ENCODE measurements around the gene CHST4.
"Not testable (repeated sequence)": the region's sequence is repeated elsewhere in the genome, so short reads cannot be mapped to it uniquely, and the experiment has no call there.

The CHST4 gene
- total RNA-seq: 0 reads per million in 2 donors

DNA sequence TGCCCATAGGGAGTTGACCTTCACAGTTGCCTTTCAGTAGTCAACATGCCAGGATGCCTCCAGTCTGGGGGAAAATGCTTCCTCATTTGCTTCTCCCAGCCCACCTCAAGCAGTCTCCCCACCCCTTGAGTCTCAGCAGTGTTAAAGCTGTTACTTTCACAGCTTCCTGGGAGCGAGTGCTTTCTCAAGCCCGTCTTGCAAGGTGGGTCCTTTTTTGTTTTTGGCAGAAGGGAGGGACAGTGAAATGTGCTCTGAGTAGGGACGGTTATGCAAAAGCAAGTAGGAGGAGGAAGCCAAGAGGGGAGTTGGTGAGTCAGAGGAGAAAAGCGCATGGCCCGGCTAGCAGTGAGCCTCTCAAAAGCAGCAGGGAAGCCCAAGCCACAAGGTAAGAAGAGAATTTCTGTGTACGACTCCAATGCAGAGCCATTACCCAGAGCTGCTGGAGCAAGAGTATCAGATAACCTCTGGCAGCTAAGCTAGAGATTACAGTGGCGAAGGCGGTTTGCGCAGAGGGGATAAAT lies at the start of gene CHST4:
TSS of gene CHST4 (plus strand) at position 316 of the 521 bp plus-strand sequence. CDS start 10,252 bp downstream, outside the sequence.
- DNase-seq: no peak

DNA sequence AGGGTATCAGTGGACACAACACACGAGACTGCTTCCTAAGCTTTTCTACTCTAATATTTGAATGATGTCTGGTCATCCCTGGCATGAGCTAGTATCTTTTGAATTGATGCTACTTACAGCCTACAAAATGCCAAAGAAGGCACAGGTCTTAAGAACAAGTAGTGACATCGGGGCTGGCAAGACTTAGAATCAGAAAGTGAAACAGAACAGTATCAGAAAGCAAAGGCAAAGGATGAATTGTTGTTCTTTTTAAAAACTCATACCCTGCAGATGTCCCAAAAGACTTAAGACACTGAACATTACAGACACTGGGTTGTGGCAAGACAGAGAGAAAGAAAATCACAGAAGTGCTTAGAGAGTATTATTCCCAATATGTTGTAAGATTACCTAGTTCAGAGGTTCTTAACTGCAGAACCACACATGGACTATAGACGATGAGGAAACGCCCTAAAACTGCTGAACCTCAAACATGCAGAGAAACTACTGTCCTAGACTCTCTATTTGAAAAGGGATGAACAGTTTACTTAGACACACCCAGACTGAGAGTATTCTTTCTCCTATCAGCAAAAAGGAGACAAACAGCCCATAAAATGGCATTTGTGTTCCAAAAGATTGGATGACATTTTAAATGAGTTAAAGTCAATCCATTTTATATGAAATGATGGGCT lies 49.6 kb upstream of the CHST4 start:
- DNase-seq: no peak

DNA sequence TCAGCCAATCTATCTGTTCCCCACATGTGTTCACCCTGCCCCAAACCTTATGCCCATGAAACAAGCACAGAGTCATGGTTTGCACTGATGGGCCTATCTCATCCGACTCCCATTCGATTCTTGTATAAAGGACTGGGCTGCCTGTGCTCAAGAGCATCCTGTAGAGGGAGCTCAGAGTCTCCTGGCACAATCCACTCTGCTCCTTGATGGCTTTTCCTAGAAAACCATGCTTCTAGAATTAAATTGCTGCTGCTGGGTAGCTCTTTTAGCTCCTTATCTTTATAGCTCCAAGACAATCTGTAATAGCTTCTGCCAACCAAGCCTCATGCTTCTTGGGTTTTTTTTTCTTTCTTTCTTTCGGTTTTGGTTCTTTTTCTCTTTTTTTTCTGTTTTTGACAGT lies 46.8 kb upstream of the CHST4 start:
- no peak for DNase-seq

DNA sequence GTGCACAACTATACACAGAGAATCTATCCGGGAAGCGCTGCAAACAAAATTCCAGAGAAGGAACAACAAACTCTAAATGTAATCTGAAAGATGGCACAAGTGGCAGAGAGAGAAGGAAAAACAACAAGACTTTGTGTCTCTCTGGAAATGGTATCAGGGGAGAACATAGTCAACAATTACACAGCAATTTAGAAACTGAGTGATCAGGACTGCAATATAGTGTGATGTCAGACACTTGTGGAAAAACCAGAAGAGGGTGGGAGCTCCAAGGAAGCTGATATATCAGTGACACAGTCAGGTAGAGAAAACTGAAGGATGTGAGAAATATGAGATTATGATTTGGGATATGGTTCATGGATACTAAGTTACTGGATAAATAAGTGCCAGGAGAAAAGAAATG lies 45.3 kb upstream of the CHST4 start:
- DNase-seq: no peak

DNA sequence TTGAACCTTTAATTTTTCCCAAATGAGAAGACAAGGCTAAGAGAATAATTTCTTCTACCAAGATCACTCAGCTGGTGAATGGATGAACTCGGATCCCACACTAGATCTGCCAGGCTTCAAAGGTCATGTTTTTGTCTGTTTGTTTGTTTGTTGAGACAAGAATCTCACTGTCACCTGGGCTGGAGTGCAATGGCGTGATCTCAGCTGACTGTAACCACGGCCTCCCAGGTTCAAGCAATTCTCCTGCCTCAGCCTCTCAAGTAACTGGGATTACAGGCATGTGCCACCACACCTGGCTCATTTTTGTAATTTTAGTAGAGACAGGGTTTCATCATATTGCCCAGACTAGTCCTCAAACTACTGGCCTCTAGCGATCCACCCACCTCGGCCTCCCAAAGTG lies 43.7 kb upstream of the CHST4 start:
- DNase-seq: no peak

DNA sequence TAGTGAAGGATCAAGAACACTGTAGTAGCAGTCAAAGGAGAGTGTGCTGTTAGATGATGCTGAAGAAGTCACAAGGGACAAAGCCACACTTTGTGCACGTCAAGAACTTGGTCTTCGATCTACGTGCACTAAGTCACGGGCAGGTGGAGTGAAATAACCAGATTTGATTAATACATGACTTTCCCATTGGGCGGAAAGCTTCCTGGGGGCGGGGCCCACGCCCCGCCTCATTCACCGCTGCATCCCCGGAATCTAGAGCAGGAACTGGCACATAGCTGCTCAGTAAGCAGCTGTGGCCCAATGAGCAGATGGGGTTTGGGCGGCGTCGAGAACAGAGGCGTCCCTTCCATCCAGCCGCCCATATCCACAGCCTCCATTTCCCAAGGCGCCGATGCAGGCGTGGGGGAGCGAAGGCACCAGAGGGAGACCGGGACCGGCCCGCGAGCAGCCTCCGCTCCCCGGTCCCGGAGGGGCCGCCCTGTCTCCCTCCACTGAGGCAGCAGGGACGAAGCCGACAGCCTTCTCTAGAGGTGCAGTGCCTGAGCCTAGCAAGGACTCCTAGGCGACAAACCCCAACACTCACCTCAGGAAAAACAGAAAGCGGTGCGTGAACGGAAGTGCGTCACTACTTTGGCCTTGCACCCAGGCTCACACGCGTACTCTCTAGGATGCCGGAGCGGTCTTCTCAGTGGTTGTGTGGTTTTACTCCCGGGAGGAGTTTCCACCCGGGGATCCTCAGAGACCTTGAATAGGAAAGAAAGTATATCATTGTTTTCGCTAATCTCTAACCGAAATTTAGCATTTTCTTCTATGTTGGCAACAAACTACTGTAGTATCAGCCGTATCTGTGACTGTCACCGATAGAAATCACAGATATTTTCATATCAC lies 42.0 kb upstream of the CHST4 start:
- DNase-seq: peak; percentile 33 to 96 (median 74)

DNA sequence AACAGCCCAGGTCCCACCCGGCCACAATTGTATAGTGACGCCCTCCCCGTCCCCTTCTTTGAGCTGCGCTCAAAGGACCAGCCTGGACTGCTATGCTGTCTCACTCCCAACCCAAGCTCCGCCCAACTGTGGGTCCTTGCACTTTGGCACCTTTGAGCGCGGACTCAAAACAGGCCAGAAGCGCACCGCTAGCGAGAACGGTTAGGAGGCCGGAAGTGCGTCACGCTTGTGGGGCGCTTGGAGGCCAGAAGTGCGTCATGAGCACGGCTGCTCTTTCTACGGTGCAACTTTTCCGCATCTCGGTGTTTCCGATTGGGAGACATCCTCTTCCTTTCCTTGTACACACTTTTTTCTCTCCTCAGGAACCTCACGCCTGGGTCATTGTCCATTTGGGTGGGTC lies 37.1 kb upstream of the CHST4 start, which contains the start of gene ZNF19:
TSS of gene ZNF19 (minus strand) at position 203 of the 400 bp plus-strand sequence. CDS start 7,210 bp downstream, outside the sequence.
- DNase-seq: no peak

DNA sequence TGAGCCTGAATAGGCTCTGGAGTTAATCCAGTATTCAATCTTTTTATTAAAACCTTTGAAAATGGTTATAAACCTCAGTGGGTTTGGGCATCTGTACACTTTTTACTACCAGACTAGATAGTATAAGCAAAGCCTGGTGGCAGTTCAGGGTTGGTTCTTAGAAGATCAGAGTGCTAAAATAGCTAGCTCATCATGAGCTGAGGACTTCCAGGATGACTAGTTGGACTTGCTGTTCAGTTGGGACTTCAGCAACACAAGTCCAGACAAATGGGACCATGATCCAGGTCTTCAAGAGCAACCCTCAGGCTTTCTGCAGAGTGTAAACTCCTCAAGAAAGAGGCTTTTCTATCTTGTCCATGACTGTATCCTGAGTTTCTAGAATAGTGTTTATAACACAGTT lies 35.9 kb upstream of the CHST4 start:
- no peak for DNase-seq

DNA sequence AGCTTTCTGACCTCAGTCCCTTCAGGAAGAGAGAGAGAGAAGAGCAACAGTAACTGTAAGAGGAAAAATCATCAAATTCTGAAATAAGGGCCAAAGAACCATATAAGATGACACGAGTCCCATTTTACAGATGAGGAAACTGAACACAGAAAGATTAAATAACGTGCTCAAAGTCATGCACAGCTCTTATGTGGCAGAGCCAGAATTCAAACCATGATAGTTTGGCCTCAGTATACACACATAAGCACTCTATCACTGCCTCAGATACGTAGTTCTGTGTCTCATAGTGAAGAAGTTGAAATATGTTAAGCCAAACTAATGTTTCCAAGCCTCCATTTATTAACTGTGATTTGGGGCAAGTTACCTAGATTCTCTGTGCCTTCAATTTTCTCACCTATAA lies 35.2 kb upstream of the CHST4 start:
- no peak for DNase-seq

DNA sequence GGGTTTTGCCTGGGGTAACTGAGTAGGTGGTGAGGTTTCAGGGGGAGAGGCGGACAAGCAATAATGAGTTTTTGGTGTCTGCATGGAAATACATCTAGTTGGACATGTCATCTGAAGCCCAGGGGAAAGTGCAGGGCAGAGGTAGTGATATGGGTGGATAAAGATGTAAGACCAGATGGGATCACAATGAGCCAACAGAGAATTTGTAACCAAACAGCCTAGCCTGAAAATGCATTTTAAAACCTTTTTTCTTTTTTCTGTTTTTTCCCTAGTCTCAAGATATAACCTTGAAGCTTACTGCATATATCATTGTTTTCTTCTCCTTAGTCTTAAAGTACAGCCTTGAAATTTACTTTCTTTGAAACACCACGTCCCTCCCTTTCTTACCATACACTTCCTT lies 33.4 kb upstream of the CHST4 start:
- no peak for DNase-seq

DNA sequence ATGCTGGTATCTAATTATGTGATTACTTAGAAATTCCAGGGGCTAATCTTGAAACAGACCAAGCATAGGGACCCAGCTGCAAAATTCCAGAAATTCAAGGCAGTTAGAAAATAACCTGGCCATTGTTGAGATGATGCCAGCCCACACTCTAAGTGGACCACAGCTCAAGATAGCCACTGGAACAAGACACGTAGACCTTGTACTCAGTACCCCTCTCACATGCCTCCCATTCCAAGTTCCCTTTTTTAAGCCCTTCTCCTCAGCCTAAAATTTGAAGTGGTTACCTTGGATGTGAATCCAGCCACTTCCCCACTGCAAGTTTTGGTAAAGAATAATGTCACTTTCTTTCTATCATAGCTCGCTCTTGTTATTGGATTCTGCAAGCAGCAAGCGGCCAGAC lies 33.0 kb upstream of the CHST4 start:
- no peak for DNase-seq

DNA sequence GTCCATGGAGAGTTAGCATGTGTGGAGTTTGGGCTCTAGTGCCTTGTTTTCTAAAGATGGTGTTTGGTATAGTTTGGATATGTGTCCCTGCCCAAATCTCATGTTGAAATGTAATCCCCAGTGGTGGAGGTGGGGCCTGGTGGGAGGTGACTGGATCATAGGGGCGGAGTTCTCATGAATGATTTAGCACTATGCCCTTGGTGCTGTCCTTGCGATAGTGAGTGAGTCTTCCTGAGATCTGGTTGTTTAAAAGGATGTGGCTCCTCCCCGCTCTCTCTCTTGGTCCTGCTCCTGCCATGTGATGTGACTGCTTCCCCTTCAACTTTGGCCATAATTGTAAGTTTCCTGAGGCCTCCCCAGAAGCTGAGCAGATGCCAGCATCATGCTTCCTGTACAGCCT lies 28.2 kb upstream of the CHST4 start:
- no peak for DNase-seq

DNA sequence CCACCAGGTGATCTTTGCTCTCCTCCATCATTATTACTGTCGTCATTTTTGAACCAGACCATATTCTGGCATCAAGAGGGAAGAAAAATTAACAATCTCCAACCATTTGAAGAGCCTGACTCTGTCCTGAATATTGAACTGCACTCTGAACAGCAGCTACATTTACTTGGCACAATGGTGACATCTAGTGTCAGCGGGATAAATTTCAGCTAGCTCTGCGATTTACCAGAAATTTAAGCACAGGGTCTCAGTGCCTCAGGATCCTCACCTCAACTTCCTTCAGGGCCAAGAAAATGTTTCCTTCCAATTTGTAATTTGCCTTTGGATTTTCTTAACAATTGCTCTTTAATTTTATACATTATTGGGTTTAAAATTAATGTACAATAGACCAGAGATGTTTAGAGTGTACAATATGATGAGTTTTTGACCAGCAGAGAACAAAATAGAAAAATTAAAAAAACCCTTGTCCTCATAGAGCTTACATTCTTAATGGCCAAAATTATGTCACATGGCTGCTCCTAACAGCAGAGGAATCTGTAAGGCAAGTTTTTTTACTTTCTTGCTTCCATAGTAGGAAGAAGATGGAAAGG lies 26.4 kb upstream of the CHST4 start:
- peak in 3 of 5 experiments; percentile 12 to 59 (median 16) for DNase-seq

DNA sequence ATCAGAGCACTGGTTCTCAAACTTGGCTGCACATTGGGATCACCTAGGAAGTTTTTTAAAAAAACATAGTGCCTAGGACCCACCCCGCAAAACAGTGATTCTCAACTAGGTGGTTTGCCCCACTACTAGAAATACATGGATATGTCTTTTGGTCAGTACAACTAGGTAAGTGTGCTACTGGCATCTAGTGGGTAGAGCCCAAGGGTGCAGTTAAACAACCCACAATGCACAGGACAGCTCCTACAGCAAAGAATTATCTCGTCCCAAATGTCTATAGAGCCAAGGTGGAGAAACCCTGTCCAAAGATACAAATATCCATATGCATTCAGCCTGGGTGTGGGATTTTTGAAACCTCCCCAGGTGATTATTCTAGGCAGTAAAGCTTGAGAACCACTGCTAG lies 25.3 kb upstream of the CHST4 start:
- DNase-seq: no peak

DNA sequence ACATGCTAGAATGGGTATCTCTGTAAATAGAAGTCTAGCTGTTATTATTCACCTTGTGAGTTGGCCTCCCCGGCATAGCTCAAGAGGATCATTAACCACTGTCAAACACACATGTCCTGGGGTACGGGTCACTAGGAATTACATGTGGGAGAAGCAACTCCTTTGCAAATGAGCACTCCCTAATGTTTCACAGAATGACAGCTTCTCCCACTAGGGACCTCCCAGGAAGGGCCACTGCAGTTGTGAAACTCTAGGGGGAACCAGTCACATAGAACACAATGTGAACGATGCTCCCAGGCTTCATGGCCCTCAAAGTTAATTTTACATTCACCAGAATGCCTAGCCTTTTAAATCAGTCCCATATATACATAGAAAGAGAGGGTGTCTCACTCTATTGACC lies 24.7 kb upstream of the CHST4 start:
- DNase-seq: no peak

DNA sequence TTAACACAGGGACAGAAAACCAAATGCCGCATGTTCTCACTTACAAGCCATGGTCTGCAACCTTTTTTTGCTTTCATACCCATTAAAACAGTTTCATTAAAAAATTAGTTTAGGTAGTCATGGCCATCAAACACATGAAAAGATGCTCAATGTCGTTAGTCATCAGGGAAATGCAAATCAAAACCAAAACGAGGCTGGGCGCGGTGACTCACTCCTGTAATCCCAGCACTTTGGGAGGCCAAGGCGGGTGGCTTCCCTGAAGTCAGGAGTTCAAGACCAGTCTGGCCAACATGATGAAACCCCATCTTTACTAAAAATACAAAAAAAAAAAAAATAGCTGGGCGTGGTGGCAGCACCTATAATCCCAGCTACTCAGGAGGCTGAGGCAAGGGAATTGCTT lies 22.2 kb upstream of the CHST4 start:
- not testable (repeated sequence) for DNase-seq

DNA sequence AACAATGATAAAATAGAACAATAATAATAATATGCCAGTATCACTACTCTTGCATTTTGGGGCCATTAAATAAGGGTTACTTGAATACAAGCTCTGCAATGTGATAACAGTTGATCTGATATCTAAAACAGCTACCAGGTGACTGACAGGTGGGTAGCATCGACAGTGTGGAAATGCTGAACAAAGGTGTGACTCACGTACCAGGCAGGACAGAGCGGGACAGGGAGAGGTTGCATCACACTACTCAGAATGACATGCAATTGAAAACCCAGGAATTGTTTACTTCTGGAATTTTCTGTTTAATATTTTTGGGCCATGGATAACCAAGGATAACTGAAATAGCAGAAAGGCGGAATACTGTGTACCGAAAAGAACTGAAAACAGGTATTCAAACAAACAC lies 21.3 kb upstream of the CHST4 start:
- no peak for DNase-seq

DNA sequence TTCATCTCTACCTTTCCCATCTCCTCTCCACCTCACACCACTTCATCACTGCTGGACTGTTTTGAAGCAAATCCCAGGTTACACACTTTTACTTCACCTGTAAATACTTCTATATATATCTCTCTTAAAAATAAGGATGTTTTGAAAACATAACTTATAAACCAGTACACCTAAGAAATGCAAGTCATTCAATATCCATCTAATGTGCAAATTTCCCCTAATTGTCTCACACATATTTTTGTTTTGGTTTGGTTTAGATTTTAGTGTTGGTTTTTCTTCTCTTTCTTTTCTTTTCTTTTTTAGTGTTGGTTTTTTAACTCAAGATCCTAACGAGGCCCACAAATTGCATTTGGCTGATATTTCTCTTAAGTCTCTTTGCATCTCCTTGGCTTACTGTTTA lies 19.2 kb upstream of the CHST4 start:
- no peak for DNase-seq

DNA sequence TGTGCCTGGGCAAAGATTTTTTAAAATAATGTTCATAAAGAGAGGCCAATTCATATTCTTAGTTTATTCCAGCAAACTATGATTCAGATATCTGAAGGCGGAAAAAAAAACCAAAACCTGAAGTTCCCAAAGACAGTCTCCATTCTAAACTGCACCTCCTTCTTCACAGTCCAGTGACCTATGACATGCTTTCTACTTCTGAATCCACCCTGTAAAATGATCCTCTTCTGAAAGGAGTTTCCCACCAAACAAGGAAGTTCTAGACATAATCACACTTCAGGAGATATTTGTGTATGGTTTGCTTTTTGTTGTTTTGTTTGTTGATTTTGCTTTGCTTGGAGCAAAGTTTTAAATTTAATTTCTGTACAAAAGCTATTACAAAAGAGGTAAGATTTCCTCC lies 12.9 kb upstream of the CHST4 start:
- DNase-seq: no peak

DNA sequence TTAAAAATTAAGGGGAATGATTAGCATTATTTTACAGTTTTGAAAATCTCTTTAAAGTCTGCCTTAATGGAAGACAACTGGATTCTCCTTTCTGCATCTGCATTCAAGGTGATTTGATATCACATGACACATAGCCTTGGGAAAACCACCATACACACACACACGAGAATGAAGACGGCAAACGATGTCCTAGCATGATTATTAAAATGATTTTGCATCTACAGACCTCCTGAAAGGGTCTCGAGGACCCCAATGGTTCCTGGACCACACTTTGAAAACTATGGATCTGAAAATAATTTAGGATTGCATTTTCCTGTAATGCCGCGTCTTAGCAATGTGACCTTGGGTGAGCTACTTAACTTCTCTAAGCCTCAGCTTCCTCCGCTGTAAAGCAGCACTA lies 11.8 kb upstream of the CHST4 start:
- DNase-seq: no peak

DNA sequence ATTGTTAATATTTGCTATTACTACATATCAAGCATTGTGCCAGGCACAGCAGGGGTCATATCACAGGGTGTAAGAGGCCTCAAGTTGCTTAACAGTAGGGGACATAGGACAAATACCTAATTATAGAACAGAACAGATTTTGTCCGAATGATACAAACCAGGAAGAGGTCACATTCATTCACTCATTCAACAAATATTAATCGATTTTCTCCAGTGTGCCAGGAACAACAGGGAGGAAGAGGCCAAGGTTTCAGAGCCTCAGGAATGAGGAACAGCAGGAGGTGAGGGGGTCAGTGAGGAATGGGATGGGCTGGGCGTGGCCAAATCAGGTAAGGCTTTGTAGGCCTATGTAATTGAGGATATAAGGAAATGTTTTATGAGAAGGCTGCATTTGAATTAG lies 11.2 kb upstream of the CHST4 start:
- DNase-seq: no peak

DNA sequence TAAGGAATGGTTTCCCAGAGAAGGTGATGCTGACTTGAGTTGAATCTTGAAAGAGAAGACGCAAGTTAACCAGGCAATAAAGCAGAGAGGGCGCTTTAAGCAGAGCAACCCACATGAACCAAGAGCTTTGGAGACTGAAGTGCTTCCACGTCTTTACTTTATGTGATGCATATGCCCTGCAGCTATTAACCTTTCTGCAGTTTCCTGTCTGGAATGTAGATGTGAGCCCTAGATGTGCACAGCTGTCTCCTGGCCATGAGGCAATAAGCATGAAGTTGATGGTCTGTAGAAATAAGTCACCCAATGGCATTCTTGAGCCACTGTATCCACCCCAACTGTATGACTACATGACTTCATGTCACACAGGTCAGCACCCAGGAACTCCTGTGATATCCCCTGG lies 5.7 kb upstream of the CHST4 start:
- DNase-seq: no peak
